Suppressor macrophage treated with lipopolysaccharide for 1 hour (primary cell): ENCODE measurements around the gene NDUFAF2.
"Not testable (repeated sequence)": the region's sequence is repeated elsewhere in the genome, so short reads cannot be mapped to it uniquely, and the experiment has no call there.

Source experiments
- DNase-seq, 3 donors: peaks; one replicate each; pipeline ENCODE4 v3.0.0-alpha.2; 2020 to 2022

NDUFAF2 gene, protein sequence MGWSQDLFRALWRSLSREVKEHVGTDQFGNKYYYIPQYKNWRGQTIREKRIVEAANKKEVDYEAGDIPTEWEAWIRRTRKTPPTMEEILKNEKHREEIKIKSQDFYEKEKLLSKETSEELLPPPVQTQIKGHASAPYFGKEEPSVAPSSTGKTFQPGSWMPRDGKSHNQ

DNA sequence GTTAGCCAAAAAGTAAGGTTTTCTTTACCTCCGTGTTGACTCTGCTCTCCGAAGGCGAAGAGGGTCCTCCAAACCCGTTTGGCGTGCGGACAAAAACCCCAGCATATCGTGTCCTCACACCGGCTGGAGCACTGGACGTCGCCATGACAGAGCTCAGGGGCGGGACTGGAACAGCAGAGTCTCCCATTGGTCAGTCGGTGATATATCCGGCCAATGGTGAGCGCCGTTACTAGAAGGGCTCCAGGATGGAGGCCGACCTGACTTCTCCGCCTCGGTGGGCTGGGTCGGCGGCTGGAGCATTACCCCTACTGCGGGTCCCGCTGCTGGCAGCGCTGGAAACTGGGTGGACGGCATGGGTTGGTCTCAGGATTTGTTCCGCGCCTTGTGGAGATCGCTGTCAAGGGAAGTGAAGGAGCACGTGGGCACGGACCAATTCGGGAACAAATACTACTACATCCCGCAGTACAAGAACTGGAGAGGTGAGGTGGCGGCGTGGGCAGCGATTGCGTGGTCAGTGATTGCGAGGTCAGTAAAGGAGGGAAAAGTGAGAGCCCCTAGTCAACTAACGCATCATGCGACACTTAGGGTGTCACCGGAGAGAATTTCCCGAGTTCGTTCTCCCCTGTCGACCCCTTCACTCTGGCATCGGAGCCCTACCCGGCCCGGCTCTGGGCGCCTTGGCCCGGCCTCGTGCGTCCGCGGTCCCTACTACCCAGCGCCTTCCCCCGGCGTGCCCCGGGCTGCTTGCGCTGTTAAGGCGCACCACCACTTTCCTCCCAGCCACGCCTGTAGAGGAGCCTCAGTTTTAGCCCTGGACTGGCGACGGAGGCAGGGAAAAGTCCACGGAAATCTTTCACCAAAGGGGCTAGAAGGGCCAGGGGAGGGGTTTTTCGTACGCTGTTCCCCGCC lies at the start of gene NDUFAF2, which contains the start of gene ERCC8:
Gene NDUFAF2 (plus strand): TSS at position 302 of the 909 bp plus-strand sequence. CDS start 51 bp downstream, at position 353.
Gene ERCC8 (minus strand): TSS at position 167 of the 909 bp plus-strand sequence. CDS start 62 bp downstream, at position 105.
- DNase-seq = peak; percentile 93 to 94 (median 94)

DNA sequence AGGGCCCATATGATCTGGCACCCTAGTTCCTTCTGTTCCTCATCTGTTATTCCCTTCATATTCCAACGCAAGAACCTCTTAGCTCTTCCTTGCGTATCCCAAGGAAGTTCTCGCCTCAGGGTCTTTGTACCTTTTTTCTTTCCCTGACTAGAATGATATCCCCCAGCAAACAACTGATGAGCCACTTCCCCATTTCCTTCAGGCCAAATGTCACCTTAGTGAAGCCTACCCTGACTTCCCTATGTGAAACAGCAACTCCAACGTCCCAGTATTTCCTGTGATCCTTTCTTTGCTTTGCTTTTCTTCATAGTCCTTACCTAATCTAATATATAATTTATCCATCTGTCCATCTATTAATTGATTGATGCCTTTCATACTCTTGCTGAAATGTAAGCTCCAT lies 48.0 kb upstream of the NDUFAF2 start:
- DNase-seq = no peak

DNA sequence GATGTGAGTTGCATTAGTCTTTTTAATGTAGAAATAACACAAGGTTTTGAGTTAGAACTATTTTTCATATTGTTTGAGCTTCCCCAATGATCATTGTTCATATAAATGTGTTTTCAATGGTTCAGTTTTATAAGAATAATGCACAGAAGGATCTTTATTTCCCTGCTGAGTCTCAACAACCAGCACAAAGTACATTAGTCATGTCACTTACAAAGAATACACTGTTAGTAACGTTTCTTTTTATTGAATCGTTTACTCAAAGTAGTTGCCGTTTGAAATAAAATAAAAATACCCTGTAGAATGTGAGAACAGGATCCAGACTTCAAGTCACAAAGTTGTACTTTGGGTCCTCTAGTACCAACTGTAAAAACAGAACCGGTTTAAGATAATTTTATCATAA lies 41.6 kb upstream of the NDUFAF2 start:
- DNase-seq = no peak

DNA sequence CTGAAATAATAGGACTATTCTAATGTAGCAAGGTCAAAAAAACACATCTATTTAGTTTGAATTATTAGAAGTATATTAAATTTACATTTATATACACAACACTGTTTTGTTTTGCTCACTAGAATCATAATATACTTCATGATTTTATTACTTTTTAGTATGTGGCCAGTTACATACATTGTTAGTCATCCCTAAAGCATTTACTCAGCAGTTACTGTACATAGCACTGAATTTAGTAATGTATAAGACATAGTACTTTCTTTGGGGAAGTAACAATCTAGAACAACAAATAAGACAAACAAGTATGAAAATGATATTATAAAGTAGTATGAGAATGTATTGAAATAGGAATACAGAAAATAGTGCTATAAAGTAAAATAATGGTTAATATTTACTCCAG lies 28.4 kb upstream of the NDUFAF2 start:
- peak in 1 of 3 donors; percentile 7 for DNase-seq

DNA sequence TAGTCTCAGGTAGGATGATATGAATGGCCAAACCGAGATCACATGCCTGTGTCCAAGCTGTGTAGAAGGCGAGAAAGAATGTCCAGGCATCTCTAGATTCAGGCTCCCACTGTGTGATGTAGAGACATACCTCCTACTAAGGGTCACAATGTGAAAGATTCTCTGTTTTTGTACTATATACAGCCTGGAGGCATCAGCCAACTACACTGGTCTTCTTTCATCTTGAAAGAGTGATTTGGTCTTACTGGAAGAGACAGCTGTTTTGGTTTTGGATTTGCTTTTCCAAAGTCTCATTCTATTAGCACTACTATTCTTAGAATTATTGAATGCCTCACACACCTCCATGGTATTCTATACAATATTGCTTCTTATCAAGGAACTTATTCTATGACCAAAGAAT lies 26.5 kb upstream of the NDUFAF2 start:
- DNase-seq = no peak

DNA sequence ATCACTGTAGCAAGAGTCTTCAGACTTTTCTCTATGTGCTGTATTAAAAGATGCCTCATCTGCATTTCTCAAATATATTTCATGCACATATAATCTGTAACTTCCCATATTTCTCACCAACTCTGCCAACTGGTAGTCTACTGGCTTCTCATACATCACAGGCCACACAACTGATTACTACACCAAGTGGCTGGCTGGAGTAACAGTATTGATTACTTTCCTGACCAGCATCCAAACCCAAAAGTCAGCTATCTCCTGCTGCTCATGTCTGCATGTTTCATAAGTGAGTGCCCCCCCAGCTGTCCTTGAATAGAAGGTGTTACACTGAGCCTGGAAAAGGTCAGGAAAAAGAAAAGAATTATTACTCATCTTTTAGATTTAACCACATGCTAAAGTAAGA lies 17.6 kb upstream of the NDUFAF2 start:
- no peak for DNase-seq

DNA sequence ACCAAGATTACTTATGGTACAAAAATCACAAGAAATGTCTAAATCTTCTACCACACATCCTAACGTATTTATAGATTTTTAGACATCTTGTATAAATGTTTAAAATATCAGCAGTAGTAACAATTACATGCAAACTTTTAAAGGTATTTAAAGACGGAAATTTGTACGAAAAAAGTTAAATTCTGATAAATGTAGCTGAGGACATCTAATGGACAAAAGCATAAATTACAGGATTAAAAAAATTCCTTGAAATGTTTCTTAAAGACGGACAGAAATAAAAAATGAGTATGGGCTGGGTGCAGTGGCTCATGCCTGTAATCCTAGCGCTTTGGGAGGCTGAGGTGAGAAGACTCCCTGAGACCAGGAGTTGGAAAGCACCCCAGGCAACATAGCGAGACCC lies 16.0 kb upstream of the NDUFAF2 start:
- peak in 2 of 3 donors; percentile 28 to 39 for DNase-seq

DNA sequence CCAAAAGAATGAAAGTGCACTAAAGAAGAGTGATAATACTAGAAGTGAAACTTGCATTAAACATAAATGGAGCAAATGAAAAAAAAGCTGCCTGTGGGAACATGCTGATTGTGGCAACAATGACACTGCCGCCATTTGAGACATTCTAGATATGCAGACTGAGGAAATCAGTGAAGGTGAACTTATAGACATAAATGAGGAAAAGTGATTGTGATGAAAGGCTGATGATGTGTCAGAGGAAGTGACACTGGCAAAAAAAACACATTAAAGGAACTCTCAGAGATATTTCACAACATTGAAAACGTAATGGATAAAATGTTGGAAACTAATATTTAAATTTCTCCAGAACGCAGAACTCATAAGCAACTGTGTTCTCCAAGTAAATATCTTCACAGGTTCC lies 1.4 kb upstream of the NDUFAF2 start:
- peak; percentile 54 to 82 (median 81) for DNase-seq

DNA sequence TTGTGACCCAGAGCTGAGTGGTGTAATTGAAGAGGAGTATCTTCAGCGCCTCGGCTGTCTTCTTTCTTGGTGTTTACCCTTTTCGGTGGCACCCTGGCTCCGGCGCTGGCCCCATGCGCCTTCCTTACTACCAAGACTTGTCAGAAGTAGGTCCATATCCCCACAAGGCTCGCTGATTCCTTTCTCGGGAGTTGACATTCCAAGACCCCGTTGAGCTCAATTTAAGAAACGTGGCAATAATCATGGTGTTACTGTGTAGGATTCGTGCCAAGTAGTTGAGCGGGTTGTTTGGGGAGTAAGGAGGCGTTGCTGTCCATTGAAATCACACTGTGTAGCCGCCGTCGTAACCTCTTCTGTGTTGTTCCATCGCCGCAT lies 795 bp downstream of the NDUFAF2 start:
- peak in 1 of 3 donors; percentile 27 for DNase-seq

DNA sequence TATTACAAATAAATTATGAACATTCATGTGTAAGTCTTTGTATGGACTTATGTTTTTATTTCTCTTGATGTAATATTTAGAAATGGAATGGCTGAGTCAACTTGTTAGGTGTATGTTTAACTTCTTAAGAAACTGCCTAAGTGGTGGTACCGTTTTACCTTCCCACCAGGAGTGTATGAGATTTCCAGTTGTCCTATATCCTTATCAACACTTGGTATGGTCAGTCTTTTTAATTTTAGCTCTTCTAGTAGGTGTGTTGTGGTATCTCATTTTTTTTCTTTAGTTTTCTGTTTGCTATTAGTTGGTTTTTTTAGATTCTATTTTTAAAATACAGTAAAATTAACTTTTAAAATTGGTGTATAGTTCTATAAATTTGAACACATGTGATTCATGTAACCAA lies 3.7 kb downstream of the NDUFAF2 start:
- no peak for DNase-seq

DNA sequence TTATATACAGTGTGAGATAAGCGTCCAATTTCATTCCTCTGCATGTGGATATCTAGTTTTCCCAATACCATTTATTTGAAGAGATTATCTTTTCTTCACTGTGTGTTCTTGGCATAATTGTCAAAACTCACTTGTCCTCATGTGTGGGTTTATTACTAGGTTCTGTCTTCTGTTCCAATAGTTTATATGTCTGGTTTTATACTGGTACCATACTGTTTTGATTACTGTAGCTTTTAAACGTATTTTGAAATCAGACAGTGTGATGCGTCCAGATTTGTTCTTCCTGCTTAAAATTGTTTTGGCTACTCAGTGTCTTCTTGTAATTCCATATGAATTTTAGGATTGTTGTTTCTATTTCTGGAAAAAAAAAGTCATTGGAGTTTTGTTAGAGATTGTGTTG lies 10.2 kb downstream of the NDUFAF2 start:
- no peak for DNase-seq

DNA sequence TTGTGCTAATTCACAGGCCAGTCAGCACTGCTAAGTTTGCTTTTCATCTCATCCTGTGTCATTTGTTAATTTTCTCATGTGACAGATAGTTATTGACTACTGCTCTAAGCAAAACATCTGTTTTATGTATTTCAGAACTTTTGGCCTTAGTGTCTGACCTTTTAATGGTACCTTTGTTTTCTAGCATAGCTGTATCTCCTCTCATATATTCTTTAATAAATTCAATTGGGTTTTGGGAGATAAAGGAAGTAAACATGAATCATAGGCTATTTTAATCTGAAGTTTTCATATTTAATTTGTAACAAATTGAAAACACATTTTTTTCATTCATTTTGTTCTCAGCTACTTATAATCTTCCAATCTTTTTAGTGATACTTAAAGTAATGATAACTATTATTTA lies 13.1 kb downstream of the NDUFAF2 start:
- no peak for DNase-seq

DNA sequence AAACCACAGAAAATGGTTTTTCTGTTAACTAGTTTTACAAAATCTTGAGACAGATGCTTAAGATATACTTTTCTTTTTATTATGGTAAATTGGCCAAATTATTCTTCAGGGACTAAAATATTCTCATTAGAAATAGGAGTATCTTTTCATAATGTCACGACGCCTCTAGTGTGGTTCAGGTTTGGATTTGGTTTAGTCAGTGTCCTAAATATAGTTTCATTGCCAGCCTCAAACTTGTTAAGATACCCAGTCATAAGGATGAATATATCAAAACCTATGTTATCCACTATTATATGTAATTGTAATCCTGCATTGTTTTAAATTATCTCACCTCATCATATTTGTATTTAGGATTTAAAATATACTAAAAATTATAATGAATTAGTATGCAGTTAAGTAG lies 13.7 kb downstream of the NDUFAF2 start:
- no peak for DNase-seq

DNA sequence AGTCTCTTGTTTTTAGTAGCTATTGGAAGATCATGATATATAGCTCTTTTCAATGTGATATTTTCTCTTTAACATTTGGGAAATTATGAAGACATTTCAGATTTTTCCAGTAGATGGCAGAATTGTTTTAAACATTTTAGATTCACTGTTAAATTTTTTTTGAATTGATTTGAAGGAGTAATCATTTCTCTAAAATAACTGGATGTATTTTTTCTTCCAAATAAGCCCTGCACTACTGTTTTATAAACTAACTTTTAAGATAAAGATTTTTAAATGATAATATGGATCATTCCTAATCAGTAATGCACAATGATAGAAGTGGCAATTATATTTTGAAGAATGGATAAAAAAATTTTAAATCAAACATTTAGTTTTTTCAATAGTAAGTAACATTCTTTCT lies 14.2 kb downstream of the NDUFAF2 start:
- DNase-seq = peak; percentile 13 to 60 (median 59)

DNA sequence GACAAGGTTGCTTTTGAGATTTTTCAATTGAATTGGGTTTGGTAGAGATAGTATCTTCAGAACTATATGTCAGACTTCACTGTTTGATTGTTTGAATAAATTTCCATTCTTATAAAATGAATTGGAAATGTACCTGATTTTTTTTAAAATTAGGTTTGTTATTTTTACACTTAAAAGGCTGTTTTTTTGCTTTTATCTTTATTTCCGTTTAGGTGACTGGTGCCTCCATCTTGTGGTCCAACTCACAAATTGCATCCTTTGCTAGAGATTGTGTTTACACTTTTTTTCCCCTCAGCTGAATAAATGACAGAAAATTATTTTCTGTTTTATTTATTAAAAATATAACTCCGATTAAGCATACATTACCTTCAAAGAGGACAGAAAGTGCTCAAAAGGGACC lies 15.6 kb downstream of the NDUFAF2 start:
- DNase-seq = peak; percentile 23 to 50 (median 38)

DNA sequence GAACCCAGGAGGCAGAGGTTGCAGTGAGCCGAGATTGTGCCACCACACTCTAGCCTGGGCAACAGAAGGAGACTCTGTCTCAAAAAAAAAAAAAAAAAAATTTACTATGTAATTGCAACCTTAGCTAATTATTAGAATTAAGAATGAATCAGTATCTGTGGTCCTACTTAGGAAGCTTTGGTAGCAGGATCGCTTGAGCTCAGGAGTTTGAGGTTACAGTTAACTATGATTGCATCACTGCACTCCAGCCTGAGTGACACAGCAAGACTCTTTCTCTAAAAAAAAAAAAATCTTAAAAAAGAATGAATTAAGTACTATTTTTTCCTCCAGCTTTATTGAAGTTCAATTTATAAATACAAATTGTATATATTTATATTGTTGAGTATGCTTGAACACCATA lies 16.7 kb downstream of the NDUFAF2 start:
- DNase-seq = peak in 2 of 3 donors; percentile 9 to 35

DNA sequence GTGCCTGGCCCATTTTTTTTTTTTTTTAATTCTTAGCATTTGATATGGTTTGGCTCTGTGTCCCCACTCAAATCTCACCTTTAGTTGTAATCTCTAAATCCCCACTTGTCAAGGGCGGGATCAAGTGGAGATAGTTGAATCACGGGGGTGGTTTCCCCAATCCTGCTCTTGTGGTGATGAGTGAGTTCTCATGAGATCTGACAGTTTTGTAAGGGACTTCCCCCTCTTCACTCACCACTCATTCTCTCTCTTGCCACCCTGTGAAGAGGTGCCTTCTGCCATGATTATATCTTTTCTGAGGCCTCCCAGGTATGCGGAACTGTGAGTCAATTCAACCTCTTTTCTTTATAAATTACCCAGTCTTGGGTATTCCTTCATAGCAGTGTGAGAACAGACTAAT lies 27.2 kb downstream of the NDUFAF2 start:
- peak; percentile 33 to 42 (median 34) for DNase-seq

DNA sequence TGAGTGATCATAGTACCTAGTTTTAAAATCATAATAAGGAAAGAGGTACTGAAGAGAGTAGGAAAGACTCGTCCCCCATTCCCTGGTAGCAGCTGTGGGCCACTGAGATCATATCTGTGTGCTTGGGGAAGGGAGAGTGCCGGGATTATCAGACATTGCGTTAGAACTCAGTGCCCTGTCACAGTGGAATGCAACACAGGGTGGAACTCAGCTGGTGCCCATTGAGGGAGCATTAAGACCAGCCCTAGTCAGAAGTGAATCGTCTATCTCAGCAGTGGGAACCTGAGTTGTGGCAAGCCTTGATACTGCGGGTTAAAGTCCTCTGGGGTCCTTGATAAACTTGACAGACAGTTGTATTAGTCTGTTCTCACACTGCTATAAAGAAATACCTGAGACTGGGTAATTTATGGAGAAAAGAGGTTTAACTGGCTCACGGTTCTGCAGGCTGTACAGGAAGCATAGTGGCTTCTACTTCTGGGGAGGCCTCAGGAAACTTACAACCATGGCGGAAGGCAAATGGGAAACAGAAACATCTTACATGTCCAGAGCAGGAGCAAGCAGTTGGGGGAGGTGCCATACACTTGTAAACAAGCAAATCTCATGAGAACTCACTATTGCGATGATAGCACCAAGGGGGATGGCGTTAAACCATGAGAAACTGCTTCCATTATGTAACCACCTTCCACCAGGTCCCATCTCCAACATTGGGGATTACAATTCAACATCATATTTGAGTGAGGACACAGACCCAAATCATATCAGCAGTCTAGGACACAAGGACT lies 33.1 kb downstream of the NDUFAF2 start:
- DNase-seq = no peak

DNA sequence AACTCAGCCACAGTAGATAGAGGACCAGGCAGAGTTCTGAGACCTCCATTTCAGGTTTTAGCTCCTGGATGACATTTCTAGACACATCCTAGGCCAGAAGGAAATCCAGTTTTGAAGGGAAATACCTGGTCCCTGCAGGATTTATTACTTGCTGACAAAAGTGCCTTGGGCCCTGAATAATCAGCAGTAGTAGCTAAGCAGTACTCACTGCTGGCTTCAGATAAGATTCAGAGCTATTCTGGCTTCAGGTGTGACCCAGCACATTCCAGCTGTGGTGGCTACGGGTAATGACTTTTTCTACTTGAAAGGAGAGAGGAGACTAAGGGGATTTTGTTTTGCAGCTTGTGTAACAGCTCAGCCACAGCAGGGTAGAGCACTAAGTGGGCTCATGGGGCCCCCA lies 34.0 kb downstream of the NDUFAF2 start:
- DNase-seq = no peak

DNA sequence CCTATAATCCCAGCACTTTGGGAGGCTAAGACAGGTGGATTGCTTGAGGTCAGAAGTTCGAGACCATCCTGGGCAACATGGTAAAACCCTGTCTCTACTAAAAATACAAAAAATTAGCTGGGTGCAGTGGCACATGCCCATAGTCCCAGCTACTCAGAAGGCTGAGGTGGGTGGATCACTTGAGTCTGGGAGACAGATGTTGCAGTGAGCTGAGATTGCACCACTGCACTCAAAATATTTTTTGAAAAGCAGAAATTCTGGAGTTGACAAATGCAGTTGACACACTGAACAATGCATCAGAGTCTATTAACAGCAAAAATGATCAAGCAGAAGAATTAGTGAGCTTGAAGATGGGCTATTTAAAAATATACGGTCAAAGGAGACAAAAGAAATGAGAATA lies 35.5 kb downstream of the NDUFAF2 start:
- DNase-seq = peak in 2 of 3 donors; percentile 14 to 23

DNA sequence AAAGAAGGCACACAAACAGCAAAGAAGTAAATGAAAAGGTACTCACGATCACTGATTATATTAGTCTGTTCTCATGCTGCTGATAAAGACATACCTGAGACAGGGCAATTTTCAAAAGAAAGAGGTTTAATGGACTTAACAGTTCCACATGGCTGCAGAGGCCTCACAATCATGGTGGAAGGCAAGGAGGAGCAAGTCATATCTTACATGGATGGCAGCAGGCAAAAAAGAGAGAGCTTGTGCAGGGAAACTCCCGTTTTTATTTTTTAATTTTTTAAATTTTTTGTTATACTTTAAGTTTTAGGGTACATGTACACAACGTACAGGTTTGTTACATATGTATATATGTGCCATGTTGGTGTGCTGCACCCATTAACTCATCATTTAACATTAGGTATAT lies 37.1 kb downstream of the NDUFAF2 start:
- DNase-seq = not testable (repeated sequence)

DNA sequence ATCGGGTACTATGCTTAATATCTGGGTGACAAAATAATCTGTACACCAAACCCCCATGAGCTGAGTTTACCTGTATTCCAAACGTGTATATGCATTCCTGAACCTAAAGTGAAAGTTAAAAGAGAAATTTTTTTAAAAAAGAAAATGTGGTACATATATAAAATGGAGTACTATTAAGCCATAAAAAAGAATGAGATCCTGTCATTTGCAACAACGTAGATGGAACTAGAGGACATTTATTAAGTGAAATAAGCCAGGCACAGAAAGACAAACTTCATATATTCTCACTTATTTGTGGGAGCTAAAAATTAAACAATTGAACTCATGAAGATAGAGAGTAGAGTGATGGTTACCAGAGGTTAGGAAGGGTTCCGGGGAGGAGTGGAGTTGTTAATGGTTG lies 44.8 kb downstream of the NDUFAF2 start:
- no peak for DNase-seq

DNA sequence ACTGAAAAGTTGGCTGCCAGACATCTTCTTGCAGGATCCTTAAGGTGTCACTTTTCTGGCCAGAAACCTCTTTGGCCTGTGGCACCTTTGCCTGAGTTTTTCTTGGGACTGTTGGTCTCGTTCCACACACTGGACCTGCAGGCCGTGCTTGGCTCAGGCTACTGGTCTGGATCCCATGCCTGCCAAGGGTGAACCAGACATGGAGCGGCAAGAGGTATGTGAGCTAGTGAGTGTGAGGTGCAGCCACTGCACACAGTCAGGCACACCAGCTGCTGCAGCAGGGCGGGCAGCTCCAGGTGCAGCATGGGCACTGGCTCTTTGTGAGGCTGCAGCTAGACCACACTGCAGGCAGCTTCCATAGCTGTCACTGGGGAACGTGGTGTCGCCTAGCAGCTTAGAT lies 47.9 kb downstream of the NDUFAF2 start:
- no peak for DNase-seq
